GM12864 (cell line): Measurements from ENCODE around the gene ERV3-1.

Experiments used
- DNase-seq: peaks from one replicate; pipeline ENCODE4 v3.0.0-alpha.2; 2011; ENCODE audit warnings: low read depth
- H3K4me3 ChIP-seq: 2 replicates; pipeline ENCODE4 v1.5.1; 2011; ENCODE audit warnings: mild to moderate bottlenecking, low read depth, low read length, control low read depth
- CTCF ChIP-seq: IDR thresholded peaks from 2 replicates; pipeline ENCODE4 v1.5.1; 2011; ENCODE audit warnings: low read depth, mild to moderate bottlenecking, moderate library complexity, low read length, control low read depth, inconsistent platforms; ENCODE audit errors: missing control alignments

ERV3-1 gene

DNA sequence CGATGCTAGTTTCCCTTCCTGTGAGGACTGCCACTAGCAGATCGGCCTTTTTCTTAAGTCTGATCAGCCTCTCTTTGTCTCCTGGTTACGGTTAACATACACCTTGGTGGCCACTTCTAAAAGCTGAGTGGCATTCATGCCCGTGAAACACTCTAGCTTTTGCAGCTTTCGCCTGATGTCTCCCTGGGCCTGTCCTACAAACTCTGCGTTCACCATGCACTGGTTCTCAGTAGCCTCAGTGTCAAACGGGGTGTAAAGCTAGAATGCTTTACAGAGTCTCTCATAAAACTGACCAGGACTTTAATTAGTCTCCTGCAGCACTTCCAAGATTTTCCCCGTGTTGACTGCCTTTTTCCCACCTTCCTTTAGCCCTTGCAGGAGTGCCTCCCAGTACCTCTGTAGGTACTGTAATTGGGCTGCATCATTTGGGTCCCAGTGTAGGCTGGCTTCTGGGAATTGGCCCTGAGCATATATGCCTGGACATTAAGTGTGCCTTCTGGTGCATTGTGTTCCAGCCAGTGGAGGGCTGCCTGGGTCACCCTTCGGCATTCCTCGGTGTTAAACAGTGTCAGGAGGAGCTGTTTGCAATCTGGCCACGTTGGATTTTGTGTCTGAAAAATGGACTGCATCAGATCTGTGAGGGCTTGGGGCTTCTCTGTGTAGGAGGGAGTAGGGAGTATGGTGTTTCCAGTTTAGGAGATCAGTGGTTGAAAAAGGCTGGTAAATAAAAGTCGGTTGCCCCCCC lies 9.2 kb downstream of the ERV3-1 start:
- TF ChIP-seq CTCF, result no peak
- no peak overlapping the region for H3K4me3 ChIP-seq
- DNase-seq, result no peak

DNA sequence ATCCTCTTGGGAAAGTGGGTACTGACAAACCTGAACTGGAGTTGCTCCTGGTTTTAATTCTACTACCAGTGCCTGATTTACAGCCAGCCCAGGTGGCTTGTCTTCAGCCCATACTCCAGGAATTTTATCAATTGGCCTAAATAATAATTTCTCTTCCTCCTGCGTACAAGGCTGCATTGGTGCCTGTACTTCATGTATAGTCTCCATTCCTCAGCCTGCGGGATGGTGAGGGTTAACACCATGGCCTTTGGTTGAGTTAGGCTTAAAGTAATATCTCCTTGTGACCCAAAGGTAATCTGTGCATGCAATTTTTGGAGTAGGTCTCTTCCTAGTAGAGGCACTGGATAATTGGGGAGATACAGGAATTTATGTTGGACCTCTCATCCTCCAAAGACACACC lies 10.2 kb downstream of the ERV3-1 start:
- TF ChIP-seq CTCF, result no peak
- DNase-seq, result no peak
- no peak overlapping the region for H3K4me3 ChIP-seq

- no peak for DNase-seq
- TF ChIP-seq CTCF, result no peak
- no peak overlapping the region for H3K4me3 ChIP-seq
Measured at GRCh38 chr7:64993901-64994300, 12.6 kb downstream of the ERV3-1 start.

- no peak overlapping the region for H3K4me3 ChIP-seq
- no peak for TF ChIP-seq CTCF
- no peak for DNase-seq
Measured at GRCh38 chr7:64992971-64993370, 13.5 kb downstream of the ERV3-1 start.

DNA sequence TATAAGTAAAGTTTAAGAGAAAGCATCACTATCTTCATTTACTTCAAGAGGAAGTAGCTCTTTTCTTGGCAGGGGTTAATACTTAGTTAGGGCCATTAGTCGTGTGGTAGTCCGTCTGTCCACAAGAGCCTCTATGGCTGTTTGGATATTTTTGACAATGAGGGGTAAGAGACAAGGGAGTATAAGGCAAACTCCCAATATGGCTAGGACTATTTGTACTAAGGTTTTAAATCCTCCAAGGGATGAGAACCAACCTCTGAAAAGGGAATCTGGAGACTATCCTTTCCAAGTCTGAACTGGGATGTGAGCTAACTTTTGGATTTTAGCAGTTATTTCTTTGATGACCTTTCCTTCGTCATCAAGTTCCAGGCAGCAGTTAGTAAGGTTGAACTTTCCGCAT lies 15.6 kb downstream of the ERV3-1 start, which contains the start of gene ZNF117:
ZNF117 (minus strand) TSS at position 101 of the 400 bp plus-strand sequence.
- H3K4me3 ChIP-seq, result no peak within 1 kb of the TSS
- TF ChIP-seq CTCF, result no peak
- DNase-seq, result no peak

- DNase-seq, result no peak
- H3K4me3 ChIP-seq, result no peak overlapping the region
- no peak for TF ChIP-seq CTCF
Measured at GRCh38 chr7:64990216-64990615, 16.3 kb downstream of the ERV3-1 start.
